Measurements from ENCODE around the gene RELN. TPM values are rescaled to one million over a fixed set of nuclear protein-coding genes. Genes with fewer than 3 reads are reported as not detected.
A peak's percentile ranks its signal among the peaks of the same experiment; 100 is the strongest.

RELN gene
- total RNA-seq, 1 experiment from 2014 or later = 0.31 TPM

- H3K36me3 Mint-ChIP-seq (ENCODE audit: insufficient read depth, unreplicated experiment) = no peaks in the 10 kb centered on the region
- intact Hi-C loops (cut with micrococcal nuclease; ENCODE audit: unreplicated experiment) = no loop called here
- H3K27ac Mint-ChIP-seq (ENCODE audit: unreplicated experiment) = no peak overlapping the region
- peaks cover 6% of the 10 kb centered on the region for H3K4me1 Mint-ChIP-seq (ENCODE audit: low read depth, unreplicated experiment)
- no peak for DNase-seq
- no peak overlapping the region for H3K4me3 Mint-ChIP-seq (ENCODE audit: low read depth, unreplicated experiment)
- BruUV-seq (replicated peaks) = no TSS peak
- no peak for TF ChIP-seq CTCF (IDR thresholded peaks at IDR 0.05; ENCODE audit: unreplicated experiment)
- CTCF ChIA-PET = no interaction called here
- H3K27me3 Mint-ChIP-seq (ENCODE audit: unreplicated experiment) = no peaks in the 10 kb centered on the region
- no peaks in the 10 kb centered on the region for H3K9me3 Mint-ChIP-seq (ENCODE audit: low read depth, unreplicated experiment)
Measured at GRCh38 chr7:103668279-103668941, 321.0 kb downstream of the RELN start.

DNA sequence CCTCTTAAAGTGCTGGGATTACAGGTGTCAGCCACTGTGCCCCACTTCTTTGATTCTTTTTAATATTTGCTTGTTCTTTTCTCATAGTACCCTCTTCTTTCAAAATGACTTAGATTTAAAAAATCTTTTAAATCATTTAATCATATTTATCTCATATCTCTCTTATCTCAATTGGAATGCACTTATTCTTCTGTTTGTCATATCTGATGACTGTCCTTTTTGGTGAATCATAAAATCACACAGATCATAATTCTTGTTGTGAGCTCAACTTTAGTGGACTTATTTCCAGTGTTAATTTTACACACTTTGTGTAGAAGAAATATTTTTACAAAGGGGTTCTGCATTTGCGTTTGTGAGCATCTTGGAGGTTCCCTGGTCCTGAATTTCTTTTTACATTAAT lies 323.1 kb downstream of the RELN start:
- H3K4me3 Mint-ChIP-seq (ENCODE audit: low read depth, unreplicated experiment) = no peak overlapping the region
- peaks cover 20% of the 10 kb centered on the region for H3K4me1 Mint-ChIP-seq (ENCODE audit: low read depth, unreplicated experiment)
- CTCF ChIA-PET = no interaction called here
- H3K36me3 Mint-ChIP-seq (ENCODE audit: insufficient read depth, unreplicated experiment) = peaks cover 5% of the 10 kb centered on the region
- DNase-seq = no peak
- H3K9me3 Mint-ChIP-seq (ENCODE audit: low read depth, unreplicated experiment) = no peaks in the 10 kb centered on the region
- intact Hi-C loops (cut with micrococcal nuclease; ENCODE audit: unreplicated experiment) = no loop called here
- no peak for TF ChIP-seq CTCF (IDR thresholded peaks at IDR 0.05; ENCODE audit: unreplicated experiment)
- H3K27ac Mint-ChIP-seq (ENCODE audit: unreplicated experiment) = no peak overlapping the region
- BruUV-seq (replicated peaks) = no TSS peak
- H3K27me3 Mint-ChIP-seq (ENCODE audit: unreplicated experiment) = no peaks in the 10 kb centered on the region

- Mint-ChIP-seq H3K4me3 (ENCODE audit: low read depth, unreplicated experiment) (no peak overlapping the region), H3K4me1 (ENCODE audit: low read depth, unreplicated experiment) (peaks cover 29% of the 10 kb centered on the region), H3K9me3 (ENCODE audit: low read depth, unreplicated experiment) (no peaks in the 10 kb centered on the region), H3K27ac (ENCODE audit: unreplicated experiment) (no peak overlapping the region), H3K36me3 (ENCODE audit: insufficient read depth, unreplicated experiment) (peaks cover 5% of the 10 kb centered on the region), H3K27me3 (ENCODE audit: unreplicated experiment) (no peaks in the 10 kb centered on the region)
- DNase-seq = no peak
- BruUV-seq (replicated peaks) = no TSS peak
- intact Hi-C loops (cut with micrococcal nuclease; ENCODE audit: unreplicated experiment) = loop anchor here (5.0 kb wide), 2 partner anchors 73 to 88 kb away; no protein-coding TSS in a partner anchor
- no peak for TF ChIP-seq CTCF (IDR thresholded peaks at IDR 0.05; ENCODE audit: unreplicated experiment)
- CTCF ChIA-PET = no interaction called here
Measured at GRCh38 chr7:103664577-103664976, 324.9 kb downstream of the RELN start.

DNA sequence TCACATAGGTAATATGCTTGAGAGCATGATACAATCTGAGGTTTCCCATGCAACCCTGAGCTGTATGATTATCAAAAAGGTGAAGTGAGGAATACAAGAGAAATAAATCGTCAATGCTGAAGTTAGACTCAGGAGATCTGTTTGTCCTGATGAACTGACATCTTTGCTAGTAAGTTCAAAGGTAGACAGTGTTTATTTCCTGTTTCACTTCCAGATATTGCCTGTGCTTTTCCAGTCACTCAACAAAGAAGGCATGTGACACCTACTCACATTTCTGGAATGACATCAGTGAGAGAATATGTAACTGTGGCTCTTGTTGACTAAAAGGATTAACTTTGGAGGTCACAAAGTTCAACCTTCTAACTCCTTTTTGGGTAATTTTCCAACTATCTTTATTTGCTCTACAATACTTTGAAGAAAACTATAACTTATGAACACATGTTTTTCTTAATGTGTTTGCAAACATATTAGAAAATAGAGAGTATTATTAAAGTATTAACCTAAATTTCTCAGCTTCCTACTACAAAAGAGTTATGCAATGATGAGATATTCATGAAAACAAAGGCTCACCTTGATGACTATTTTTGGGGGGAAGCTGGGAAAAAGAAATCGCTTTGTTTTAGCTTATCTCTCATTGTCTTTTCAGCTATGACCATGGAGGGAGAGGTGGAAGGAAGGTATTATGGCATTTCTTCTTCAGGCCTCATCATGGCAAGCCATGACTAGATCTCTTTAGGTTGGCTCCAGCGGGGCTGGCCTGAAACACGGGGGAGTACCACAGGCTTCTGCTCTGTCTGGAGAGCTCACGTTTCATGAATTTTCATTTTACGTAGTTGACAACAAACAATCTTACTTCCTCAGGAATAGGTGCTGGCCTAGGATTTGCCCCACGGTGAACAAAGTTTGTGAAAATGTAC lies 328.7 kb downstream of the RELN start:
- DNase-seq = peak; percentile 22
- BruUV-seq (replicated peaks) = no TSS peak
- H3K27me3 Mint-ChIP-seq (ENCODE audit: unreplicated experiment) = no peaks in the 10 kb centered on the region
- H3K4me3 Mint-ChIP-seq (ENCODE audit: low read depth, unreplicated experiment) = no peak overlapping the region
- peaks cover 5% of the 10 kb centered on the region for H3K36me3 Mint-ChIP-seq (ENCODE audit: insufficient read depth, unreplicated experiment)
- H3K27ac Mint-ChIP-seq (ENCODE audit: unreplicated experiment) = peak overlapping the region; percentile 83
- H3K4me1 Mint-ChIP-seq (ENCODE audit: low read depth, unreplicated experiment) = peaks cover 52% of the 10 kb centered on the region
- no peak for TF ChIP-seq CTCF (IDR thresholded peaks at IDR 0.05; ENCODE audit: unreplicated experiment)
- CTCF ChIA-PET = no interaction called here
- intact Hi-C loops (cut with micrococcal nuclease; ENCODE audit: unreplicated experiment) = loop anchor here (5.0 kb wide), 2 partner anchors 77 to 92 kb away; no protein-coding TSS in a partner anchor
- H3K9me3 Mint-ChIP-seq (ENCODE audit: low read depth, unreplicated experiment) = peaks cover 7% of the 10 kb centered on the region

Data from Calu3 (cell line).